HG02938 (cell line): Measurements from ENCODE around the gene RBCK1.
A peak's percentile ranks its signal among the peaks of the same experiment; 100 is the strongest.

Experiments used
- ATAC-seq: cut with Tn5 transposase; IDR thresholded peaks from one replicate; pipeline ENCODE4 v1.9.1; 2021; ENCODE audit warnings: mild to moderate bottlenecking, moderate library complexity; ENCODE audit not compliant: unreplicated experiment

RBCK1 gene

GRCh38 chr20:416950-417800 is 9.1 kb downstream of the RBCK1 start:
- no peak for ATAC-seq

GRCh38 chr20:417801-418342 is 9.8 kb downstream of the RBCK1 start:
- ATAC-seq: no peak

- ATAC-seq: no peak
Observed at GRCh38 chr20:418858-419365, 10.8 kb downstream of the RBCK1 start.

GRCh38 chr20:419556-420165 is 11.6 kb downstream of the RBCK1 start:
- no peak for ATAC-seq

- no peak for ATAC-seq
Observed at GRCh38 chr20:420166-420620, 12.1 kb downstream of the RBCK1 start.

GRCh38 chr20:420721-421574 is 12.8 kb downstream of the RBCK1 start:
- no peak for ATAC-seq

GRCh38 chr20:421685-422250 is 13.7 kb downstream of the RBCK1 start:
- ATAC-seq: no peak

- no peak for ATAC-seq
Observed at GRCh38 chr20:426566-426965, 18.5 kb downstream of the RBCK1 start.

GRCh38 chr20:427401-427800 is 19.3 kb downstream of the RBCK1 start:
- no peak for ATAC-seq

- ATAC-seq: no peak
Observed at GRCh38 chr20:427849-428657, 20.0 kb downstream of the RBCK1 start.

GRCh38 chr20:428658-429200 is 20.6 kb downstream of the RBCK1 start:
- ATAC-seq: no peak

GRCh38 chr20:430091-430999 is 22.2 kb downstream of the RBCK1 start:
- no peak for ATAC-seq

- no peak for ATAC-seq
Observed at GRCh38 chr20:431012-431904, 23.2 kb downstream of the RBCK1 start.

- no peak for ATAC-seq
Observed at GRCh38 chr20:432208-432607, 24.1 kb downstream of the RBCK1 start.

GRCh38 chr20:432677-433299 is 24.7 kb downstream of the RBCK1 start:
- no peak for ATAC-seq

- peak; percentile 60 for ATAC-seq
Observed at GRCh38 chr20:433300-433975, 25.3 kb downstream of the RBCK1 start.
